Activated B cell treated with CpG ODN at 0.5 μM for 24 hours (primary cell): ENCODE measurements around the gene SP110. TPM values are rescaled to one million over a fixed set of nuclear protein-coding genes. Genes with fewer than 3 reads are reported as not detected.
"Not testable (repeated sequence)": the region's sequence is repeated elsewhere in the genome, so short reads cannot be mapped to it uniquely, and the experiment has no call there.

ENCODE experiments used
- ATAC-seq: fragments of 200-7000 bp; cut with Tn5 transposase; one replicate; pipeline ENCODE4 v1.10.0; 2021; ENCODE audit warnings: low read depth, mild to moderate bottlenecking, moderate library complexity
- CTCF ChIA-PET: fragments of 350-600 bp; sonication (Branson Sonifier 250); formaldehyde crosslinking; loops from one replicate; lab custom pipeline; 2021; ENCODE audit warnings: antibody characterized with exemption; lab: Charles Lee
- POLR2A ChIA-PET: fragments of 350-600 bp; sonication (Branson Sonifier 250); formaldehyde crosslinking; loops from one replicate; lab custom pipeline; 2021; ENCODE audit warnings: antibody characterized with exemption; lab: Charles Lee
- DNase-seq: peaks from one replicate; pipeline ENCODE4 v3.0.0; 2022
- H3K27ac Mint-ChIP-seq: one replicate; pipeline ENCODE4 v1.8.0; 2020; ENCODE audit warnings: mixed read lengths
- H3K27me3 Mint-ChIP-seq: one replicate; pipeline ENCODE4 v1.8.0; 2021; ENCODE audit warnings: mixed read lengths
- H3K36me3 Mint-ChIP-seq: one replicate; pipeline ENCODE4 v1.8.0; 2021; ENCODE audit warnings: low read depth, mixed read lengths
- H3K4me1 Mint-ChIP-seq: one replicate; pipeline ENCODE4 v1.8.0; 2021; ENCODE audit warnings: mixed read lengths
- H3K4me3 Mint-ChIP-seq: one replicate; pipeline ENCODE4 v1.8.0; 2020; ENCODE audit warnings: mild to moderate bottlenecking, mixed read lengths
- H3K9me3 Mint-ChIP-seq: one replicate; pipeline ENCODE4 v1.8.0; 2020; ENCODE audit warnings: mixed read lengths
- CTCF ChIP-seq: fragments of 200-600 bp; IDR thresholded peaks from one replicate; pipeline ENCODE4 v1.8.0; 2022; ENCODE audit warnings: antibody characterized with exemption, mild to moderate bottlenecking
- intact Hi-C: fragments of 100-400 bp; cut with micrococcal nuclease; formaldehyde crosslinking; loops from one replicate; pipeline ENCODE4 v1.15.1; 2024
- total RNA-seq: library from RNA; stranded (reverse); gene quantifications from 2 replicates; pipeline ENCODE4 v1.2.3, GENCODE V29; 2022

SP110 gene
- total RNA-seq, 1 donor from 2014 or later: 147 TPM

- CTCF ChIA-PET: interaction anchor here (1.3 kb wide), 2 partner anchors 22 to 25 kb away, joined by 3 to 10 read pairs; no protein-coding TSS in a partner anchor
- Mint-ChIP-seq H3K4me1 (peaks cover 89% of the 10 kb centered on the region), H3K27ac (peak overlapping the region; percentile 98), H3K9me3 (peaks cover 8% of the 10 kb centered on the region), H3K36me3 (peaks cover 50% of the 10 kb centered on the region), H3K4me3 (peak overlapping the region; percentile 92), H3K27me3 (no peaks in the 10 kb centered on the region)
- TF ChIP-seq CTCF: no peak
- no peak for ATAC-seq
- POLR2A ChIA-PET: interaction anchor here (0.7 to 12.2 kb wide), 12 partner anchors 9 to 160 kb away, joined by 3 to 268 read pairs (median 7); partner anchors contain the start of genes SP110 and SP140L
- intact Hi-C loops: loop anchor here (2.0 to 5.0 kb wide), 4 partner anchors 220 to 486 kb away; partner anchors contain the start of gene CAB39
- no peak for DNase-seq
Measured at GRCh38 chr2:230227216-230227615, 7.4 kb upstream of the SP110 start.

- Mint-ChIP-seq H3K4me3 (peak overlapping the region; percentile 92), H3K27ac (peak overlapping the region; percentile 98), H3K9me3 (peaks cover 4% of the 10 kb centered on the region), H3K4me1 (peaks cover 89% of the 10 kb centered on the region), H3K27me3 (no peaks in the 10 kb centered on the region), H3K36me3 (peaks cover 39% of the 10 kb centered on the region)
- ATAC-seq: peak; percentile 74
- intact Hi-C loops: loop anchor here (1.0 to 5.0 kb wide), 7 partner anchors 8 to 487 kb away; partner anchors contain the start of gene CAB39
- DNase-seq: no peak
- ChIA-PET POLR2A (interaction anchor here (0.6 to 12.2 kb wide), 25 partner anchors 8 to 1455 kb away, joined by 3 to 268 read pairs (median 5); partner anchors contain the start of genes SP100, SP110 and SP140L), CTCF (interaction anchor here (1.0 to 1.5 kb wide), 3 partner anchors 9 to 23 kb away, joined by 3 to 9 read pairs (median 4); no protein-coding TSS in a partner anchor)
- TF ChIP-seq CTCF: no peak
Measured at GRCh38 chr2:230226051-230226551, 6.3 kb upstream of the SP110 start.

GRCh38 chr2:230225486-230225885, 5.7 kb upstream of the SP110 start, which contains the start of gene SP140:
Gene SP140, plus strand, starts transcription at chr2:230225736. Its CDS starts 109 bp downstream, at chr2:230225845.
- peak; percentile 74 for ATAC-seq
- CTCF ChIA-PET: interaction anchor here (1.0 to 1.5 kb wide), 3 partner anchors 8 to 22 kb away, joined by 3 to 9 read pairs (median 4); no protein-coding TSS in a partner anchor
- peaks cover 86% of the 10 kb centered on the region for H3K4me1 Mint-ChIP-seq
- intact Hi-C loops: loop anchor here (1.0 to 5.0 kb wide), 5 partner anchors 16 to 437 kb away; no protein-coding TSS in a partner anchor
- POLR2A ChIA-PET: interaction anchor here (0.6 to 12.2 kb wide), 23 partner anchors 7 to 1455 kb away, joined by 3 to 268 read pairs (median 5); partner anchors contain the start of genes SP100, SP110 and SP140L
- peak within 1 kb of the TSS; percentile 98 for H3K27ac Mint-ChIP-seq
- DNase-seq: peak; percentile 55
- H3K4me3 Mint-ChIP-seq: peak within 1 kb of the TSS; percentile 92
- H3K9me3 Mint-ChIP-seq: no peaks in the 10 kb centered on the region
- H3K36me3 Mint-ChIP-seq: peaks cover 33% of the 10 kb centered on the region
- no peaks in the 10 kb centered on the region for H3K27me3 Mint-ChIP-seq
- TF ChIP-seq CTCF: no peak

GRCh38 chr2:230224458-230224857, 4.7 kb upstream of the SP110 start:
- Mint-ChIP-seq H3K4me3 (peak overlapping the region; percentile 92), H3K27me3 (no peaks in the 10 kb centered on the region), H3K36me3 (peaks cover 30% of the 10 kb centered on the region), H3K9me3 (no peaks in the 10 kb centered on the region), H3K4me1 (peaks cover 86% of the 10 kb centered on the region), H3K27ac (peak overlapping the region; percentile 98)
- ChIA-PET POLR2A (interaction anchor here (0.6 to 12.2 kb wide), 7 partner anchors 17 to 828 kb away, joined by 4 to 268 read pairs (median 12); partner anchors contain the start of gene CAB39), CTCF (interaction anchor here (0.7 kb wide), 1 partner anchor 8 kb away, joined by 3 read pairs; no protein-coding TSS in a partner anchor)
- intact Hi-C loops: loop anchor here (2.0 kb wide), 1 partner anchor 32 kb away; no protein-coding TSS in a partner anchor
- DNase-seq (no peak), ATAC-seq (no peak)
- TF ChIP-seq CTCF: no peak

- CTCF ChIA-PET, H3K27me3 Mint-ChIP-seq, H3K9me3 Mint-ChIP-seq, DNase-seq, ATAC-seq, intact Hi-C loops: not testable (repeated sequence)
- Mint-ChIP-seq H3K36me3 (peaks cover 26% of the 10 kb centered on the region), H3K4me1 (peaks cover 83% of the 10 kb centered on the region), H3K4me3 (peak overlapping the region; percentile 35), H3K27ac (peak overlapping the region; percentile 98)
- POLR2A ChIA-PET: interaction anchor here (12.2 kb wide), 1 partner anchor 15 kb away, joined by 268 read pairs; no protein-coding TSS in a partner anchor
Measured at GRCh38 chr2:230222829-230223228, 3.0 kb upstream of the SP110 start.
